ENCODE measurements around the gene DYRK3. TPM values are rescaled to one million over a fixed set of nuclear protein-coding genes. Genes with fewer than 3 reads are reported as not detected.

Gene DYRK3
- total RNA-seq, 2 experiments from 2014 or later = 1.6 to 1.7 TPM

- H3K4me3 ChIP-seq (ENCODE audit: low read length) = no peak overlapping the region
- peaks cover 30% of the 10 kb centered on the region for H3K4me1 ChIP-seq (ENCODE audit: insufficient read depth, low read length)
- no peaks in the 10 kb centered on the region for H3K27me3 Mint-ChIP-seq
- intact Hi-C loops (cut with DNase I, micrococcal nuclease) = no loop called here
- H3K36me3 Mint-ChIP-seq (ENCODE audit: low read depth) = peaks cover 92% of the 10 kb centered on the region
- H3K27me3 ChIP-seq (ENCODE audit: control insufficient read depth in 1 of 2, insufficient read depth in 2 of 2, low read length in 2 of 2) = no peaks in the 10 kb centered on the region
- H3K27ac ChIP-seq (ENCODE audit: low read depth in 1 of 2, low read length in 2 of 2) = no peak overlapping the region
- ATAC-seq (ENCODE audit: poor library complexity) = no peak
- peak overlapping the region; percentile 69 for H3K27ac Mint-ChIP-seq
- no peak overlapping the region for H3K4me3 Mint-ChIP-seq
- H3K9me3 ChIP-seq (ENCODE audit: control insufficient read depth in 1 of 2, insufficient read depth in 1 of 2, low read length in 2 of 2) = no peaks in the 10 kb centered on the region
- H3K9me3 Mint-ChIP-seq = no peaks in the 10 kb centered on the region
- H3K4me1 Mint-ChIP-seq (ENCODE audit: low read depth) = peaks cover 34% of the 10 kb centered on the region
- POLR2A ChIA-PET = interaction anchor here (0.5 to 2.3 kb wide), 4 partner anchors 18 to 122 kb away, joined by 3 to 7 read pairs (median 4); no protein-coding TSS in a partner anchor
- CTCF ChIA-PET = interaction anchor here (0.6 to 1.6 kb wide), 5 partner anchors 10 to 114 kb away, joined by 3 to 7 read pairs (median 3); no protein-coding TSS in a partner anchor
- H3K36me3 ChIP-seq (ENCODE audit: insufficient read depth, low read length) = peaks cover 87% of the 10 kb centered on the region
- no peak for DNase-seq
- no peak for TF ChIP-seq CTCF (IDR thresholded peaks at IDR 0.05)
Observed at GRCh38 chr1:206593351-206593925, 41.9 kb upstream of the DYRK3 start.

GRCh38 chr1:206595581-206596318 is 39.6 kb upstream of the DYRK3 start:
- Mint-ChIP-seq H3K4me1 (ENCODE audit: low read depth) (peaks cover 12% of the 10 kb centered on the region), H3K9me3 (no peaks in the 10 kb centered on the region), H3K27me3 (no peaks in the 10 kb centered on the region), H3K36me3 (ENCODE audit: low read depth) (peaks cover 89% of the 10 kb centered on the region), H3K27ac (peak overlapping the region; percentile 30), H3K4me3 (no peak overlapping the region)
- H3K27me3 ChIP-seq (ENCODE audit: control insufficient read depth in 1 of 2, insufficient read depth in 2 of 2, low read length in 2 of 2) = no peaks in the 10 kb centered on the region
- POLR2A ChIA-PET = interaction anchor here (0.9 kb wide), 1 partner anchor 17 kb away, joined by 3 read pairs; the partner anchor contains the start of gene EIF2D
- CTCF ChIA-PET = interaction anchor here (1.7 to 2.2 kb wide), 2 partner anchors 17 to 51 kb away, joined by 5 to 6 read pairs; partner anchors contain the start of gene EIF2D
- H3K4me1 ChIP-seq (ENCODE audit: insufficient read depth, low read length) = peaks cover 11% of the 10 kb centered on the region
- H3K27ac ChIP-seq (ENCODE audit: low read depth in 1 of 2, low read length in 2 of 2) = no peak overlapping the region
- ATAC-seq (ENCODE audit: poor library complexity) (no peak), DNase-seq (no peak)
- H3K36me3 ChIP-seq (ENCODE audit: insufficient read depth, low read length) = peaks cover 95% of the 10 kb centered on the region
- TF ChIP-seq CTCF (IDR thresholded peaks at IDR 0.05) = no peak
- no peaks in the 10 kb centered on the region for H3K9me3 ChIP-seq (ENCODE audit: control insufficient read depth in 1 of 2, insufficient read depth in 1 of 2, low read length in 2 of 2)
- intact Hi-C loops (cut with DNase I, micrococcal nuclease) = no loop called here
- H3K4me3 ChIP-seq (ENCODE audit: low read length) = no peak overlapping the region

- Mint-ChIP-seq H3K4me1 (ENCODE audit: low read depth) (peaks cover 6% of the 10 kb centered on the region), H3K4me3 (no peak overlapping the region), H3K9me3 (no peaks in the 10 kb centered on the region), H3K36me3 (ENCODE audit: low read depth) (peaks cover 89% of the 10 kb centered on the region), H3K27me3 (no peaks in the 10 kb centered on the region), H3K27ac (peak overlapping the region; percentile 30)
- ATAC-seq (ENCODE audit: poor library complexity) (no peak), DNase-seq (no peak)
- no peaks in the 10 kb centered on the region for H3K9me3 ChIP-seq (ENCODE audit: control insufficient read depth in 1 of 2, insufficient read depth in 1 of 2, low read length in 2 of 2)
- H3K4me1 ChIP-seq (ENCODE audit: insufficient read depth, low read length) = peaks cover 7% of the 10 kb centered on the region
- intact Hi-C loops (cut with DNase I, micrococcal nuclease) = no loop called here
- no peak overlapping the region for H3K4me3 ChIP-seq (ENCODE audit: low read length)
- H3K27me3 ChIP-seq (ENCODE audit: control insufficient read depth in 1 of 2, insufficient read depth in 2 of 2, low read length in 2 of 2) = no peaks in the 10 kb centered on the region
- peaks cover 95% of the 10 kb centered on the region for H3K36me3 ChIP-seq (ENCODE audit: insufficient read depth, low read length)
- no peak for TF ChIP-seq CTCF (IDR thresholded peaks at IDR 0.05)
- ChIA-PET CTCF (interaction anchor here (1.7 to 2.2 kb wide), 2 partner anchors 16 to 51 kb away, joined by 5 to 6 read pairs; partner anchors contain the start of gene EIF2D), POLR2A (no interaction called here)
- H3K27ac ChIP-seq (ENCODE audit: low read depth in 1 of 2, low read length in 2 of 2) = no peak overlapping the region
Observed at GRCh38 chr1:206596319-206596666, 39.0 kb upstream of the DYRK3 start.
